Sigmoid colon (tissue), 7 donors: ENCODE data around the gene PLBD2. TPM values are rescaled to one million over a fixed set of nuclear protein-coding genes. Genes with fewer than 3 reads are reported as not detected.

Experiments used
- DNase-seq: peaks from one replicate; pipeline ENCODE4 v3.0.0-alpha.2; 2019
- H3K27ac ChIP-seq, 4 donors: fragments of 200-600 bp; sonication (generic); one replicate each; pipeline ENCODE4 v1.5.1; 2016 to 2019; ENCODE audit warnings: mild to moderate bottlenecking in 1 of 4
- H3K27me3 ChIP-seq, 3 donors: fragments of 200-600 bp; sonication (generic); one replicate each; pipeline ENCODE4 v1.5.1; 2019; ENCODE audit warnings: mild to moderate bottlenecking in 1 of 3
- H3K36me3 ChIP-seq, 4 donors: fragments of 200-600 bp; sonication (generic); one replicate each; pipeline ENCODE4 v1.5.1; 2016 to 2019
- H3K4me1 ChIP-seq, 4 donors: fragments of 200-600 bp; sonication (generic); one replicate each; pipeline ENCODE4 v1.5.1; 2017 to 2019
- H3K4me3 ChIP-seq, 4 donors: fragments of 200-600 bp; sonication (generic); one replicate each; pipeline ENCODE4 v1.5.1; 2017 to 2019; ENCODE audit warnings: mild to moderate bottlenecking in 2 of 4, moderate library complexity in 1 of 4
- H3K9me3 ChIP-seq, 4 donors: fragments of 200-600 bp in 3 of 4; sonication (generic) in 3 of 4; one replicate each; pipeline versions ENCODE4 v1.5.1 to v1.6.1; 2013 to 2019
- EP300 ChIP-seq, 4 donors: sonication (generic); formaldehyde crosslinking; IDR thresholded peaks; one replicate each; pipeline ENCODE4 v1.6.1; 2017; ENCODE audit warnings: antibody characterized with exemption in 4 of 4
- POLR2A ChIP-seq, 2 donors: fragments of 450-650 bp; IDR thresholded peaks; one replicate each; pipeline ENCODE4 v1.6.1; 2016; ENCODE audit warnings: antibody characterized with exemption in 2 of 2, mild to moderate bottlenecking in 2 of 2, moderate library complexity in 2 of 2
- POLR2AphosphoS5 ChIP-seq, 4 donors: sonication (generic); formaldehyde crosslinking; IDR thresholded peaks; one replicate each; pipeline ENCODE4 v1.6.1; 2017; ENCODE audit warnings: antibody characterized with exemption in 4 of 4
- WGBS, 2 donors: extraction: QIAGEN DNeasy Blood & Tissue Kit; methylation state at CpG; one replicate each; pipeline ENCODE4 v1.1.7; 2013; 5-methylcytosine and 5-hydroxymethylcytosine counted together
- intact Hi-C: fragments of 100-400 bp; cut with DNase I; formaldehyde crosslinking; loops from one replicate; pipeline ENCODE4 v1.15.1; 2023
- polyA plus RNA-seq, 3 donors: library from polyadenylated mRNA; stranded (reverse); fragments of 200-250 nt; gene quantifications; one replicate each; pipeline ENCODE4 v1.2.3, GENCODE V29; 2013
- total RNA-seq, 4 donors: library from RNA; depleted of rRNA; stranded (reverse); fragments of >200 nt; gene quantifications; one replicate each; pipeline ENCODE4 v1.1.0, GENCODE V29; 2016
- TF ChIP-seq, protein P1 (sequence below), 4 experiments: fragments of 450-650 bp in 3 of 4; fragments of 200-600 bp in 1 of 4; IDR thresholded peaks; one replicate each; pipeline ENCODE4 v1.5.1; 2016 to 2019; ENCODE audit warnings: antibody characterized with exemption in 4 of 4, mild to moderate bottlenecking in 3 of 4, moderate library complexity in 2 of 4
- donor health status: healthy with polysubstance abuse.
- donor health status: Bipolar disorder and iron deficiency.
- donor health status: healthy.

PLBD2 gene
- total and polyA plus RNA-seq, 7 donors = 3.0 to 39.1 (median 14.4) TPM

- Histone ChIP-seq H3K4me1 (no peaks in the 10 kb centered on the region), H3K27me3 (peaks cover 0 to 9% (median under 1%) of the 10 kb centered on the region in 3 donors), H3K4me3 (no peak overlapping the region), H3K9me3 (no peaks in the 10 kb centered on the region), H3K36me3 (peaks cover 0 to 38% (median 6%) of the 10 kb centered on the region in 4 donors), H3K27ac (no peak overlapping the region)
- DNase-seq = no peak
- intact Hi-C loops = no loop called here
- WGBS, 2 donors = 83 to 85% methylated on average over 17 of the region's 17 CpGs
- TF ChIP-seq, protein P1, sequence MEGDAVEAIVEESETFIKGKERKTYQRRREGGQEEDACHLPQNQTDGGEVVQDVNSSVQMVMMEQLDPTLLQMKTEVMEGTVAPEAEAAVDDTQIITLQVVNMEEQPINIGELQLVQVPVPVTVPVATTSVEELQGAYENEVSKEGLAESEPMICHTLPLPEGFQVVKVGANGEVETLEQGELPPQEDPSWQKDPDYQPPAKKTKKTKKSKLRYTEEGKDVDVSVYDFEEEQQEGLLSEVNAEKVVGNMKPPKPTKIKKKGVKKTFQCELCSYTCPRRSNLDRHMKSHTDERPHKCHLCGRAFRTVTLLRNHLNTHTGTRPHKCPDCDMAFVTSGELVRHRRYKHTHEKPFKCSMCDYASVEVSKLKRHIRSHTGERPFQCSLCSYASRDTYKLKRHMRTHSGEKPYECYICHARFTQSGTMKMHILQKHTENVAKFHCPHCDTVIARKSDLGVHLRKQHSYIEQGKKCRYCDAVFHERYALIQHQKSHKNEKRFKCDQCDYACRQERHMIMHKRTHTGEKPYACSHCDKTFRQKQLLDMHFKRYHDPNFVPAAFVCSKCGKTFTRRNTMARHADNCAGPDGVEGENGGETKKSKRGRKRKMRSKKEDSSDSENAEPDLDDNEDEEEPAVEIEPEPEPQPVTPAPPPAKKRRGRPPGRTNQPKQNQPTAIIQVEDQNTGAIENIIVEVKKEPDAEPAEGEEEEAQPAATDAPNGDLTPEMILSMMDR (IDR thresholded peaks at IDR 0.05) = no peak
Measured at GRCh38 chr12:113392988-113393579, 34.7 kb downstream of the PLBD2 start.

GRCh38 chr12:113393749-113394148 lies 35.4 kb downstream of the PLBD2 start:
- Histone ChIP-seq H3K4me3 (no peak overlapping the region), H3K36me3 (peaks cover 0 to 31% (median 3%) of the 10 kb centered on the region in 4 donors), H3K27ac (no peak overlapping the region), H3K9me3 (no peaks in the 10 kb centered on the region), H3K4me1 (no peaks in the 10 kb centered on the region), H3K27me3 (peaks cover 0 to 14% (median 7%) of the 10 kb centered on the region in 3 donors)
- intact Hi-C loops = no loop called here
- DNase-seq = no peak
- TF ChIP-seq, protein P1 (IDR thresholded peaks at IDR 0.05) = no peak
- TF ChIP-seq POLR2A (IDR thresholded peaks at IDR 0.05) (no peak), EP300 (IDR thresholded peaks at IDR 0.05) (no peak), POLR2AphosphoS5 (IDR thresholded peaks at IDR 0.05) (no peak)
- 88 to 95% methylated on average over 5 of the region's 5 CpGs for WGBS, 2 donors

DNA sequence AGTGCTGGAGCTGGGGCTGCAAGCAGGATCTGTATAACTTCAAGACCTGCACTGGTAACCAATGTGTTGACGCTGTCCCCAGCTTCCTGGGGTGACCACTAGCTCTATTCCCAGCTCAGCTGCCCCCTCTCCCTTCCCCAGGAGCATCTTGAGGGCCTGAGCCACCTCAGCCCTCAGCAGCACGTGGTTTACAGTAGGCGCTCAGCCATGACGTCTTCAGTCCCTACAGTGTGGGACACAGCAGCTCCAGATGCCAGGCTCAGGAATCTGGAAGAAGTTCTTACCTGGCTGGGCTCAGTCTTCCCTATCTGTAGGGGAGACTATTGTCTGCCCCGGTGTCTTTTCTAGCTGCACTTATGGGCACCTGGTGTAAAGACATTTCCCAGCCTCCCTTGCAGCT lies 36.7 kb downstream of the PLBD2 start:
- Histone ChIP-seq H3K36me3 (peaks cover 0 to 18% (median 0%) of the 10 kb centered on the region in 4 donors), H3K27ac (no peak overlapping the region), H3K4me3 (no peak overlapping the region), H3K4me1 (no peaks in the 10 kb centered on the region), H3K27me3 (peaks cover 0 to 27% (median 16%) of the 10 kb centered on the region in 3 donors), H3K9me3 (no peaks in the 10 kb centered on the region)
- intact Hi-C loops = no loop called here
- TF ChIP-seq EP300 (IDR thresholded peaks at IDR 0.05) = no peak
- TF ChIP-seq POLR2AphosphoS5 (IDR thresholded peaks at IDR 0.05) = no peak
- TF ChIP-seq POLR2A (IDR thresholded peaks at IDR 0.05) = no peak
- TF ChIP-seq, protein P1 (IDR thresholded peaks at IDR 0.05) = no peak
- 79 to 85% methylated on average over 5 of the region's 5 CpGs for WGBS, 2 donors
- no peak for DNase-seq

DNA sequence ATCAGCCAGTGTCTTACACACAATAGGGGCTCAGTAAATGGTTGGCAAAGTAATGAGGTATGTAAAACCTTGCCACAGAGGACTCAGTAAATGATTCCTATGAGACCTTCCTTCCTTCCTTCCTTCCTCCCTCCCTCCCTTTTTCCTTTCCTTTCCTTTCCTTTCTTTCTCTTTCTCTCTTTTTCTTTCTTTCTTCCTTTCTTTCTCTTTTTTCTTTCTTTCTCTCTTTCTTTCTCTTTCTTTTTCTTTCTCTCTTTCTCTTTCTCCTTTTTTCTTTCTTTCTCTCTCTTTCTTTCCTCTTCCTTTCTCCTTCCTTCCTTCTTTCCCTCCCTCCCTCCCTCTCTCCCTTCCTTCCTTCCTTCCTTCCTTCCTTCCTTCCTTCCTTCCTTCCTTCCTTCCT lies 37.8 kb downstream of the PLBD2 start:
- no peaks in the 10 kb centered on the region for H3K9me3 ChIP-seq
- H3K27ac ChIP-seq = no peak overlapping the region
- TF ChIP-seq, protein P1 (IDR thresholded peaks at IDR 0.05) = no peak
- no peak for TF ChIP-seq POLR2A (IDR thresholded peaks at IDR 0.05)
- no peak for TF ChIP-seq POLR2AphosphoS5 (IDR thresholded peaks at IDR 0.05)
- TF ChIP-seq EP300 (IDR thresholded peaks at IDR 0.05) = no peak
- no peak for DNase-seq
- H3K4me3 ChIP-seq = no peak overlapping the region
- no peaks in the 10 kb centered on the region for H3K4me1 ChIP-seq
- peaks cover 0 to 30% (median 16%) of the 10 kb centered on the region in 3 donors for H3K27me3 ChIP-seq
- peaks cover 0 to 7% (median 0%) of the 10 kb centered on the region in 4 donors for H3K36me3 ChIP-seq
- intact Hi-C loops = no loop called here
